Esophagus squamous epithelium (tissue), 4 donors: ENCODE measurements around the gene SRSF5.

Source experiments
- CTCF ChIP-seq, 6 experiments: fragments of 450-650 bp in 4 of 6; fragments of 200-600 bp in 2 of 6; sonication (generic) in 2 of 6; IDR thresholded peaks; one replicate each; pipeline ENCODE4 v1.5.1; 2016 to 2019; ENCODE audit warnings: antibody characterized with exemption in 6 of 6, mild to moderate bottlenecking in 4 of 6, moderate library complexity in 4 of 6
- POLR2A ChIP-seq, 4 donors: fragments of 450-650 bp; IDR thresholded peaks; one replicate each; pipeline ENCODE4 v1.6.1; 2017; ENCODE audit warnings: antibody characterized with exemption in 4 of 4, mild to moderate bottlenecking in 4 of 4, moderate library complexity in 3 of 4

GRCh38 chr14:69760810-69761209, 6.1 kb upstream of the SRSF5 start:
- TF ChIP-seq CTCF (IDR thresholded peaks at IDR 0.05) (no peak), POLR2A (IDR thresholded peaks at IDR 0.05) (no peak)
